ENCODE results near the gene GPR37. TPM values are rescaled to one million over a fixed set of nuclear protein-coding genes. Genes with fewer than 3 reads are reported as not detected.

GPR37 gene
- total and polyA plus RNA-seq, 7 donors: 0.09 to 0.89 (median 0.47) TPM

DNA sequence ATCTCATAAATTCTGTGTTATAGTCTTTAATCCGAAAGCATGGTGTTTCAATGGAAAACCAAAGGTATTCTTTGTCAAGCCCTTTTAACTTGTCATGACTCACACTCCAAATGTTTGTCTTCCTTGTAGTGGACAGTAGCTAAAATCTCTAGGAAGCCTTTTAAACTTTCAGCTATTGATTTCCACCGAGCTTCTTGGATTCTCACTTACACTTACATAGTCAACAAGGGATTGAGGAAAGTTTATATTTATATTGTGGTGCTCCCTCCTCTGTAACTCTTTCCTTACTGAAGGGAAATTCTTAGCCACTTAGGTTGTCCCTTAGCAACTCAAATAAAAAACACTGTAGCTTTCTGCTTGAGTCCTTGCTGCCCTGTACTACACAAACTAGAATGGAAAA, 31.2 kb upstream of the GPR37 start:
- Histone ChIP-seq H3K27ac (no peak overlapping the region), H3K4me3 (no peak overlapping the region), H3K9me3 (no peaks in the 10 kb centered on the region), H3K36me3 (ENCODE audit: insufficient read depth in 1 of 2, low read depth in 1 of 2) (no peaks in the 10 kb centered on the region), H3K27me3 (ENCODE audit: insufficient read depth in 3 of 3, low read length in 2 of 3) (no peaks in the 10 kb centered on the region), H3K4me1 (no peaks in the 10 kb centered on the region)
- no peak for ATAC-seq
- 58 to 63% (median 60%) methylated on average over 2 of the region's 2 CpGs for WGBS, 3 donors
- intact Hi-C loops (cut with DNase I): no loop called here
- TF ChIP-seq CTCF (IDR thresholded peaks at IDR 0.05): no peak
- no peak for DNase-seq

- Histone ChIP-seq H3K9me3 (no peaks in the 10 kb centered on the region), H3K36me3 (ENCODE audit: insufficient read depth in 1 of 2, low read depth in 1 of 2) (no peaks in the 10 kb centered on the region), H3K27ac (no peak overlapping the region), H3K27me3 (ENCODE audit: insufficient read depth in 3 of 3, low read length in 2 of 3) (no peaks in the 10 kb centered on the region), H3K4me1 (no peaks in the 10 kb centered on the region), H3K4me3 (no peak overlapping the region)
- DNase-seq (no peak), ATAC-seq (no peak)
- intact Hi-C loops (cut with DNase I): no loop called here
- TF ChIP-seq CTCF (IDR thresholded peaks at IDR 0.05): no peak
- 73 to 80% (median 74%) methylated on average over 3 of the region's 3 CpGs for WGBS, 3 donors
Measured at GRCh38 chr7:124792696-124793095, 27.1 kb upstream of the GPR37 start.

GRCh38 chr7:124792002-124792401, 26.4 kb upstream of the GPR37 start:
- no peak overlapping the region for H3K27ac ChIP-seq
- intact Hi-C loops (cut with DNase I): no loop called here
- no peak for ATAC-seq

GRCh38 chr7:124791426-124791825, 25.8 kb upstream of the GPR37 start:
- no peaks in the 10 kb centered on the region for H3K27me3 ChIP-seq (ENCODE audit: insufficient read depth in 3 of 3, low read length in 2 of 3)
- no peak for ATAC-seq
- no peaks in the 10 kb centered on the region for H3K4me1 ChIP-seq
- H3K4me3 ChIP-seq: no peak overlapping the region
- no peak overlapping the region for H3K27ac ChIP-seq
- H3K36me3 ChIP-seq (ENCODE audit: insufficient read depth in 1 of 2, low read depth in 1 of 2): no peaks in the 10 kb centered on the region
- intact Hi-C loops (cut with DNase I): no loop called here
- H3K9me3 ChIP-seq: no peaks in the 10 kb centered on the region
- 64 to 68% (median 66%) methylated on average over 4 of the region's 4 CpGs for WGBS, 3 donors
- no peak for DNase-seq
- no peak for TF ChIP-seq CTCF (IDR thresholded peaks at IDR 0.05)

More at GRCh38 chr7:124792002-124792401, 26.4 kb upstream of the GPR37 start:
- no peak overlapping the region for H3K4me3 ChIP-seq
- H3K36me3 ChIP-seq (ENCODE audit: insufficient read depth in 1 of 2, low read depth in 1 of 2): no peaks in the 10 kb centered on the region
- no peak for TF ChIP-seq CTCF (IDR thresholded peaks at IDR 0.05)
- DNase-seq: no peak
- H3K27me3 ChIP-seq (ENCODE audit: insufficient read depth in 3 of 3, low read length in 2 of 3): no peaks in the 10 kb centered on the region
- no peaks in the 10 kb centered on the region for H3K4me1 ChIP-seq
- H3K9me3 ChIP-seq: no peaks in the 10 kb centered on the region

DNA sequence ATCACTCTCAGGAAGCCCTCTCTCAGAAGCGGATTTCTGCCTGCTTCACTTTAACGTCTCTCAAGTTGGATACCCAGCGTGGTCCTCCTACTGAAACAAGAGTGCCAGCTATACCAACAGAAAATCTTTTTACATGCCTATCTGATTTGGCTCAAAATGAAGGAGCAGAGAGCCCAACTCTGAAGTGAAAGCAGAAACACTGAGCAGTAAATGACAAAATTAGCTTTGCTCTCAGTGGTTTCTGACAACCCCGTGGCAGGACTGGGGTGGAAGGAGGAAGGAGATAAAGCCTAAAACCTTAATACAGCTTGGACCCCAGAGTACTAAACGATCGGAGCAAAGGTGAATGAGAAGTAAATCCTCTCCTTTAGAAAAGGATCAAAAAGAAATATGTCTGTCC, 25.1 kb upstream of the GPR37 start:
- Histone ChIP-seq H3K27me3 (ENCODE audit: insufficient read depth in 3 of 3, low read length in 2 of 3) (no peaks in the 10 kb centered on the region), H3K27ac (no peak overlapping the region), H3K4me3 (no peak overlapping the region), H3K9me3 (no peaks in the 10 kb centered on the region), H3K36me3 (ENCODE audit: insufficient read depth in 1 of 2, low read depth in 1 of 2) (no peaks in the 10 kb centered on the region), H3K4me1 (no peaks in the 10 kb centered on the region)
- no peak for TF ChIP-seq CTCF (IDR thresholded peaks at IDR 0.05)
- intact Hi-C loops (cut with DNase I): no loop called here
- WGBS, 3 donors: 41 to 58% (median 44%) methylated on average over 6 of the region's 6 CpGs
- ATAC-seq: no peak
- no peak for DNase-seq

Data from psoas muscle (tissue), 8 donors.